Cardiac fibroblast (primary cell): ENCODE measurements around the gene KBTBD8.

Experiments used
- DNase-seq, 2 donors: peaks; one replicate each; pipeline versions ENCODE4 v3.0.0 to v3.0.0-alpha.2; 2010; ENCODE audit warnings: low read depth in 2 of 2
- H3K4me3 ChIP-seq, 2 donors: replicated peaks in 1 of 2; 1 replicate in 1 of 2; 2 replicates in 1 of 2; pipeline ENCODE4 v1.5.1; 2011; ENCODE audit warnings: low read depth in 2 of 2, low read length in 2 of 2, mild to moderate bottlenecking in 2 of 2, moderate library complexity in 1 of 2
- TF ChIP-seq, protein P1 (sequence below): IDR thresholded peaks from one replicate; pipeline ENCODE4 v1.5.1; 2011; ENCODE audit warnings: low read depth, mild to moderate bottlenecking, low read length, inconsistent platforms

The KBTBD8 gene

DNA sequence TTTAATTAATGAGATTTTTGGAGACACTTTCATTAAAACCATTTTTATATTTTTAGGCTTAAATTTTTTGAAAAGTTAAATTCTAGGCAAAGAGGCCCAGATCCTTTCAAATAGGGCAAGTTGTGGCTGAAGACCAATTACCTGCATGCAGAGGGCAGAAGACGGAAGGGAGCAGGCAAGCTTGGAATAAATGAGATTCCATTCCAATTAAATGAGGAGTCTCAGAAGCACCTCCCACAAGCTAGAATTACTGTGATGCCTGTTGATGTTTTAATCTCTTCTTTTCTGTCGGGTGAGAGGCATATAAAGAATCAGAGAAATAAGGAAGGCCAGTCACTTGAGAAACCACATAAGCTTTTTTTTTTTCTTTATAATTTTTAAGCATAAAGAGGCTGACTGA is 46.8 kb downstream of the KBTBD8 start:
- TF ChIP-seq, protein P1, sequence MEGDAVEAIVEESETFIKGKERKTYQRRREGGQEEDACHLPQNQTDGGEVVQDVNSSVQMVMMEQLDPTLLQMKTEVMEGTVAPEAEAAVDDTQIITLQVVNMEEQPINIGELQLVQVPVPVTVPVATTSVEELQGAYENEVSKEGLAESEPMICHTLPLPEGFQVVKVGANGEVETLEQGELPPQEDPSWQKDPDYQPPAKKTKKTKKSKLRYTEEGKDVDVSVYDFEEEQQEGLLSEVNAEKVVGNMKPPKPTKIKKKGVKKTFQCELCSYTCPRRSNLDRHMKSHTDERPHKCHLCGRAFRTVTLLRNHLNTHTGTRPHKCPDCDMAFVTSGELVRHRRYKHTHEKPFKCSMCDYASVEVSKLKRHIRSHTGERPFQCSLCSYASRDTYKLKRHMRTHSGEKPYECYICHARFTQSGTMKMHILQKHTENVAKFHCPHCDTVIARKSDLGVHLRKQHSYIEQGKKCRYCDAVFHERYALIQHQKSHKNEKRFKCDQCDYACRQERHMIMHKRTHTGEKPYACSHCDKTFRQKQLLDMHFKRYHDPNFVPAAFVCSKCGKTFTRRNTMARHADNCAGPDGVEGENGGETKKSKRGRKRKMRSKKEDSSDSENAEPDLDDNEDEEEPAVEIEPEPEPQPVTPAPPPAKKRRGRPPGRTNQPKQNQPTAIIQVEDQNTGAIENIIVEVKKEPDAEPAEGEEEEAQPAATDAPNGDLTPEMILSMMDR, result no peak
- DNase-seq, result no peak
- no peak overlapping the region for H3K4me3 ChIP-seq

DNA sequence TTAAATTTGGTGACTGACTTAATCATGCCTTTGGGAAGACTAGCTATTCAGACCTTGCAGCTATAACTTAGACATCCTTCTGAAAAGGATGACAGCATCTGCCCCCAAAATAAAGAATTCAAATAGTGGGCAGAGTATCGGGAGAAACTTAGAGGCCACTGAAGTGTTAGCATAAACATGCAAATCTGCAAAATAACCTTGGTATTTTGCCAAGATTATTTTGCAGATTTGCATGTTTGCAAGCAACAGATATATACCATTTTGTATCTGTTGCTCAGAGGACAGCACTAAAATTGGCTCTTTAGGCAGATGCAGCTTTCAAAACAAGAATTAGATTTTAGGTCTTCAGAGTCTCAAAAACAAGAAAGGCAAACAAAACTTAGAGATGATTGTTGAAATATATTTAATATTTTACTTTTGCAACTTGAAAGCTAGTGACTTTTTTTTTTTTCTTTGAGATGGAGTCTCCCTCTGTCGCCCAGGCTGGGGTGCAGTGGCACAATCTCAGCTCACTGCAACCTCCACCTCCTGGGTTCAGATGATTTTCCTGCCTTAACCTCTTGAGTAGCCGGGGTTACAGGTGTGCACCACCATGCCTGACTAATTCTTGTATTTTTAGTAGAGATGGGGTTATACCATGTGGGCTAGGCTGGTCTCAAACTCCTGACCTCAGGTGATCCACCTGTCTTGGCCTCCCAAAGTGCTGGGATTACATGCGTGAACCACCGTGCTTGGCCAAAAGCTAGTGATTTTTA is 47.8 kb downstream of the KBTBD8 start:
- H3K4me3 ChIP-seq, result no peak overlapping the region
- DNase-seq, result no peak
- TF ChIP-seq, protein P1, result no peak

GRCh38 chr3:67047051-67047450 is 48.9 kb downstream of the KBTBD8 start:
- TF ChIP-seq, protein P1, result no peak
- no peak overlapping the region for H3K4me3 ChIP-seq
- no peak for DNase-seq

- no peak for DNase-seq
- no peak overlapping the region for H3K4me3 ChIP-seq
- TF ChIP-seq, protein P1, result no peak
Observed at GRCh38 chr3:67048067-67048714, 50.1 kb downstream of the KBTBD8 start.

GRCh38 chr3:67048715-67049074 is 50.6 kb downstream of the KBTBD8 start:
- DNase-seq, result no peak
- no peak overlapping the region for H3K4me3 ChIP-seq
- TF ChIP-seq, protein P1, result no peak

DNA sequence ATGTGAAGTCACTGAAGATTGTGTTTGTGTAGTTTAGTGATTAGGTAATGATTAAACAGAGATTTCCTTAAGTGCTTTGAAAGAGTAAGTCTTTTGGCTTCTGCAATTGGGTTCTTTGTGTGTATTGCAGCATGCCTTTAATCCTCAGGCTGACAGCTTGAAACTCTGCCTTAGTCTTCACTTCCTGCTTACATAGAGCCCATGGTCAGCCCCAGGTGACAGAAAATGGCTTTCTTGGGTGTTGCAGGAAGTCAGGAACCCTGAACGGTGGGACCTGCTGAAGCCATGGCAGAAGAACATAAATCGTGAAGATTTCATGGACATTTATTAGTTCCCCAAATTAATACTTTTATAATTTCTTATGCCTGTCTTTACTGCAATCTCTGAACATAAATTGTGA is 61.3 kb downstream of the KBTBD8 start:
- TF ChIP-seq, protein P1, result no peak
- no peak overlapping the region for H3K4me3 ChIP-seq
- no peak for DNase-seq
